Measurements from ENCODE around the gene RIMBP2. TPM values are rescaled to one million over a fixed set of nuclear protein-coding genes. Genes with fewer than 3 reads are reported as not detected.

Gene RIMBP2
- total RNA-seq, 4 donors from 2014 or later: 0.22 to 1.4 (median 1.2) TPM; not detected in 1

DNA sequence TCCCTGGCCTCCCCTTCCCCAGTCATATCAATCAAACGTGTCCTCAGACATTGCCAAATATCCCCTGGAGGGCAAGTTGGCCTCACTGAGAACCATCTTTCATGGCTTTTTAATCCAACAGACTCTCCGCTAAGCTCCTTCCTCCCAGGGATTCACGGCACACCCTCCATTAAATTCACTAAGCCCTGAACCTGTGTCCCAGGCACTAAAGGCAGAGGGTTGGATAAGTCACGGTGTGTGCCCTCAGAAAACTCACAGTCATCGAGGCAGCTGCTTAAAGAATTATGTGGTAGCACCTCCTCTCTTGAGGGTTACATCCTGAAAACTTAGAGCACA, 211.3 kb downstream of the RIMBP2 start:
- Histone ChIP-seq H3K9me3 (peaks cover 0 to 6% (median 0%) of the 10 kb centered on the region in 4 donors), H3K4me3 (no peak overlapping the region), H3K27me3 (no peaks in the 10 kb centered on the region), H3K27ac (no peak overlapping the region), H3K36me3 (no peaks in the 10 kb centered on the region), H3K4me1 (no peaks in the 10 kb centered on the region)
- WGBS, 2 donors: 56 to 67% methylated on average over 5 of the region's 5 CpGs
- DNase-seq (ENCODE audit: low spot score in 2 of 2): no peak
- TF ChIP-seq POLR2A (IDR thresholded peaks at IDR 0.05) (no peak), EP300 (IDR thresholded peaks at IDR 0.05) (no peak), CTCF (IDR thresholded peaks at IDR 0.05) (no peak)

GRCh38 chr12:130504110-130504839, 211.8 kb downstream of the RIMBP2 start:
- TF ChIP-seq EP300 (IDR thresholded peaks at IDR 0.05): no peak
- no peak for TF ChIP-seq CTCF (IDR thresholded peaks at IDR 0.05)
- TF ChIP-seq POLR2A (IDR thresholded peaks at IDR 0.05): no peak
- 61 to 68% methylated on average over 18 of the region's 18 CpGs for WGBS, 2 donors

DNA sequence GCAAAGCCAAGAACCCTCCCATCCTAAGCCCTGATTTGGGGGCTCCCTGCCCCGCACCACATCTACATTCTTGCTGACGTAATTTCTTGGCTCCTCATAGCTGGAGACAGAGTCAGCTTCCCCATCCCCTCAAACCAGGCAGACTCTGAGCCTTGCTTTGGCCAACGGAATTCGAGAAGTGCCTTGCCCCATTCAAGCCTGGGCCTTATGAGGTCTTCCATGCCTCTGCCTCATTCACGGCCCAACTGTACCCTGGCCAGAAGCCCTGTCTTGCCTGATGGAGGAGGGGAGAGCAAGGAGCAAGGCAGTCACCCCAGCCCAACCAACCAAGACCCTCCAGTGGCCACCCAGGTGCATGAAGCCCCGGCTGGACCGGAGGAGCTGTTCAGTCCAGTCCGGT, 214.3 kb downstream of the RIMBP2 start:
- no peak overlapping the region for H3K27ac ChIP-seq
- peaks cover 0 to 6% (median 0%) of the 10 kb centered on the region in 4 donors for H3K9me3 ChIP-seq
- TF ChIP-seq POLR2A (IDR thresholded peaks at IDR 0.05): no peak
- TF ChIP-seq EP300 (IDR thresholded peaks at IDR 0.05): no peak
- TF ChIP-seq CTCF (IDR thresholded peaks at IDR 0.05): no peak
- H3K36me3 ChIP-seq: no peaks in the 10 kb centered on the region
- no peak for DNase-seq (ENCODE audit: low spot score in 2 of 2)
- H3K4me1 ChIP-seq: no peaks in the 10 kb centered on the region
- WGBS, 2 donors: 85% methylated on average over 7 to 8 of the region's 8 CpGs
- no peaks in the 10 kb centered on the region for H3K27me3 ChIP-seq
- no peak overlapping the region for H3K4me3 ChIP-seq

More at GRCh38 chr12:130504110-130504839, 211.8 kb downstream of the RIMBP2 start:
- H3K27ac ChIP-seq: no peak overlapping the region
- DNase-seq (ENCODE audit: low spot score in 2 of 2): no peak
- no peaks in the 10 kb centered on the region for H3K4me1 ChIP-seq
- no peak overlapping the region for H3K4me3 ChIP-seq
- H3K9me3 ChIP-seq: peaks cover 0 to 6% (median 0%) of the 10 kb centered on the region in 4 donors
- H3K27me3 ChIP-seq: no peaks in the 10 kb centered on the region
- no peaks in the 10 kb centered on the region for H3K36me3 ChIP-seq

DNA sequence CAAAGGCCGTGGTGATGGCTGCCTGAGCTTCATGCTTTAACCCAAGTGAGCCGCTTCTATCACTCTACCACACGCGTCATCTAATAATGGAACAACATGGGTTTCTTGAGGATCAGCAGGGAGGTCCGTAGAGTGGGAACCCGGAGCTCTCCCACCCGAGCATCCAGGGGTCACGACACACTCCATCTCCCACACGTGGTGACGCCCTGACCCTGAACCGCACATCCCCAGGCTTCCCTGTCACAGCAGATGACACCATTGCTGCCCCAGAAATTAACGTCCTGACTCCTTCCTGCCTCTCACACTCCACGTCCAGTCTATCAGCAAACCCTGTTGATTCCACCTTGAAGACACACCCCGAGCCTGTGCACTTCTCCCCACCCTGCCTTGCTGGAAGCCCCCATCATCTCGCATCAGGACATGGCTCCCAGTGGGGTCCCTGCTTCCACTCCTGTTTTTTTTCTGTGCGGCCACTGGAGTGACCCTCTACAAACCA, 215.2 kb downstream of the RIMBP2 start:
- 75 to 77% methylated on average over 16 of the region's 16 CpGs for WGBS, 2 donors
- no peak for DNase-seq (ENCODE audit: low spot score in 2 of 2)
- H3K4me3 ChIP-seq: no peak overlapping the region

GRCh38 chr12:130499474-130499873, 216.6 kb downstream of the RIMBP2 start:
- DNase-seq (ENCODE audit: low spot score in 2 of 2): no peak
- Histone ChIP-seq H3K9me3 (no peaks in the 10 kb centered on the region), H3K27ac (no peak overlapping the region), H3K4me3 (no peak overlapping the region), H3K27me3 (no peaks in the 10 kb centered on the region), H3K4me1 (no peaks in the 10 kb centered on the region), H3K36me3 (no peaks in the 10 kb centered on the region)
- WGBS, 2 donors: 63 to 72% methylated on average over 4 of the region's 4 CpGs
- TF ChIP-seq POLR2A (IDR thresholded peaks at IDR 0.05) (no peak), EP300 (IDR thresholded peaks at IDR 0.05) (no peak), CTCF (IDR thresholded peaks at IDR 0.05) (no peak)

More for the DNA sequence above, 215.2 kb downstream of the RIMBP2 start:
- Histone ChIP-seq H3K36me3 (no peaks in the 10 kb centered on the region), H3K27me3 (no peaks in the 10 kb centered on the region), H3K9me3 (no peaks in the 10 kb centered on the region), H3K27ac (no peak overlapping the region), H3K4me1 (no peaks in the 10 kb centered on the region)
- TF ChIP-seq EP300 (IDR thresholded peaks at IDR 0.05): no peak

Data from tibial nerve (tissue), 4 donors.